ENCODE data around the gene CDC42BPA. TPM values are rescaled to one million over a fixed set of nuclear protein-coding genes. Genes with fewer than 3 reads are reported as not detected.
A peak's percentile ranks its signal among the peaks of the same experiment; 100 is the strongest.
"Not testable (repeated sequence)": the region's sequence is repeated elsewhere in the genome, so short reads cannot be mapped to it uniquely, and the experiment has no call there.

The CDC42BPA gene
- total and polyA plus RNA-seq, 2 donors (not counting 3 experiments of a cell fraction or from before 2014, with no cell fraction given): 26.1 to 92.6 TPM

DNA sequence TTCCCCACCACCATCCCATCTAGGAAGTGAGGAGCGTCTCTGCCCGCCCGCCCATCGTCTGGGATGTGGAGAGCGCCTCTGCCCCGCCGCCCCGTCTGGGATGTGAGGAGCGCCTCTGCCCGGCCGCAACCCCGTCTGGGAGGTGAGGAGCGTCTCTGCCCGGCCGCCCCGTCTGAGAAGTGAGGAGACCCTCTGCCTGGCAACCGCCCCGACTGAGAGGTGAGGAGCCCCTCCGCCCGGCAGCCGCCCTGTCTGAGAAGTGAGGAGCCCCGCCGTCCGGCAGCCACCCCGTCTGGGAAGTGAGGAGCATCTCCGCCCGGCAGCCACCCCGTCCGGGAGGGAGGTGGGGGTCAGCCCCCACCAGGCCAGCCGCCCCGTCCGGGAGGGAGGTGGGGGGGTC is 185.6 kb downstream of the CDC42BPA start:
- H3K27me3 ChIP-seq (ENCODE audit: control insufficient read depth in 2 of 2, insufficient read depth in 2 of 2, low read length in 2 of 2); H3K4me2 ChIP-seq (ENCODE audit: insufficient read depth, low read length); H3K36me3 ChIP-seq (ENCODE audit: control insufficient read depth in 2 of 2, extremely low read depth in 1 of 2, insufficient read depth in 2 of 2, low read length in 2 of 2); H3K9me1 ChIP-seq (replicated peaks; ENCODE audit: control insufficient read depth, extremely low read depth, insufficient read depth, low read length); DNase-seq (ENCODE audit: low read depth, low spot score); FAIRE-seq; H4K20me1 ChIP-seq (replicated peaks; ENCODE audit: control insufficient read depth, extremely low read depth, insufficient read depth, low read length); dilution Hi-C loops (cut with MboI; ENCODE audit: extremely low pct_ligation_motif_present, low sequenced_read_pairs); BruUV-seq (replicated peaks); POLR2A ChIA-PET; H3K9me3 ChIP-seq (replicated peaks; ENCODE audit: control insufficient read depth, insufficient read depth, low read length); CTCF ChIA-PET; H3K27ac ChIP-seq (ENCODE audit: insufficient read depth, low read depth, low read length); H3K9ac ChIP-seq (replicated peaks; ENCODE audit: extremely low read depth, insufficient read depth, low read length); H3K4me3 ChIP-seq (replicated peaks in 1 of 3; ENCODE audit: insufficient read depth in 1 of 3, low read depth in 1 of 3, low read length in 3 of 3); H2AFZ ChIP-seq (ENCODE audit: low read depth, low read length): not testable (repeated sequence)
- intact Hi-C loops (cut with micrococcal nuclease): loop anchor here (10.0 kb wide), 1 partner anchor 218 kb away; no protein-coding TSS in a partner anchor
- H3K79me2 ChIP-seq (ENCODE audit: control insufficient read depth, insufficient read depth, low read length): peaks cover 17% of the 10 kb centered on the region
- peaks cover 36% of the 10 kb centered on the region for H3K4me1 ChIP-seq (ENCODE audit: control insufficient read depth, extremely low read depth, insufficient read depth, low read length)

DNA sequence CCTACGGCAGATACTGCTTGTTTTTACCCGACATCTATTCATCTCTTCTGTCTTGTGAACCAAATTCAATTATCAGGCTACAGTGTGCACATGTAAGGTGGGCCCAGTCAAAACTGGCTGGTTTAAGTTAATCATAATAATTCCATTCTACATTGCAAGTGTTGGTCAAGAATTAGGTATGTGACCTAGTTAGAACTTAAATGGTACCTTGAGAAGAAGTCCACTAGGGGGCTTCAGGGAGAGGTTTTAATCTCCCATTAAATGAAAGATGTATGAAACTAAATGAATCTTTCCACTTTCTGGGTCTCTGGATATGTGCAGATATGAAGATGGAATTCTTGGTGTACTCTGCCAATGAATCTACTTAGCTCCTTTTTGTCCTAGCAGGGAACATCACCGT is 187.1 kb downstream of the CDC42BPA start:
- no peak for FAIRE-seq
- no peak overlapping the region for H2AFZ ChIP-seq (ENCODE audit: low read depth, low read length)

More for the DNA sequence above, 187.1 kb downstream of the CDC42BPA start:
- Histone ChIP-seq H3K9me1 (replicated peaks; ENCODE audit: control insufficient read depth, extremely low read depth, insufficient read depth, low read length) (no peaks in the 10 kb centered on the region), H3K4me3 (replicated peaks in 1 of 3; ENCODE audit: insufficient read depth in 1 of 3, low read depth in 1 of 3, low read length in 3 of 3) (no peak overlapping the region), H3K9me3 (replicated peaks; ENCODE audit: control insufficient read depth, insufficient read depth, low read length) (no peaks in the 10 kb centered on the region), H4K20me1 (replicated peaks; ENCODE audit: control insufficient read depth, extremely low read depth, insufficient read depth, low read length) (no peaks in the 10 kb centered on the region), H3K36me3 (ENCODE audit: control insufficient read depth in 2 of 2, extremely low read depth in 1 of 2, insufficient read depth in 2 of 2, low read length in 2 of 2) (peaks cover 4 to 7% of the 10 kb centered on the region in 2 experiments), H3K27me3 (ENCODE audit: control insufficient read depth in 2 of 2, insufficient read depth in 2 of 2, low read length in 2 of 2) (no peaks in the 10 kb centered on the region), H3K4me1 (ENCODE audit: control insufficient read depth, extremely low read depth, insufficient read depth, low read length) (peaks cover 23% of the 10 kb centered on the region), H3K4me2 (ENCODE audit: insufficient read depth, low read length) (no peak overlapping the region), H3K9ac (replicated peaks; ENCODE audit: extremely low read depth, insufficient read depth, low read length) (no peak overlapping the region), H3K79me2 (ENCODE audit: control insufficient read depth, insufficient read depth, low read length) (peaks cover 13% of the 10 kb centered on the region), H3K27ac (ENCODE audit: insufficient read depth, low read depth, low read length) (no peak overlapping the region)
- dilution Hi-C loops (cut with MboI; ENCODE audit: extremely low pct_ligation_motif_present, low sequenced_read_pairs): no loop called here
- ChIA-PET CTCF (interaction anchor here (1.0 kb wide), 1 partner anchor 309 kb away, joined by 5 read pairs; no protein-coding TSS in a partner anchor), POLR2A (no interaction called here)
- BruUV-seq (replicated peaks): no TSS peak
- peak; percentile 51 for DNase-seq (ENCODE audit: low read depth, low spot score)
- intact Hi-C loops (cut with micrococcal nuclease): loop anchor here (1.0 to 10.0 kb wide), 2 partner anchors 216 to 306 kb away; no protein-coding TSS in a partner anchor
- TF ChIP-seq, protein P1, sequence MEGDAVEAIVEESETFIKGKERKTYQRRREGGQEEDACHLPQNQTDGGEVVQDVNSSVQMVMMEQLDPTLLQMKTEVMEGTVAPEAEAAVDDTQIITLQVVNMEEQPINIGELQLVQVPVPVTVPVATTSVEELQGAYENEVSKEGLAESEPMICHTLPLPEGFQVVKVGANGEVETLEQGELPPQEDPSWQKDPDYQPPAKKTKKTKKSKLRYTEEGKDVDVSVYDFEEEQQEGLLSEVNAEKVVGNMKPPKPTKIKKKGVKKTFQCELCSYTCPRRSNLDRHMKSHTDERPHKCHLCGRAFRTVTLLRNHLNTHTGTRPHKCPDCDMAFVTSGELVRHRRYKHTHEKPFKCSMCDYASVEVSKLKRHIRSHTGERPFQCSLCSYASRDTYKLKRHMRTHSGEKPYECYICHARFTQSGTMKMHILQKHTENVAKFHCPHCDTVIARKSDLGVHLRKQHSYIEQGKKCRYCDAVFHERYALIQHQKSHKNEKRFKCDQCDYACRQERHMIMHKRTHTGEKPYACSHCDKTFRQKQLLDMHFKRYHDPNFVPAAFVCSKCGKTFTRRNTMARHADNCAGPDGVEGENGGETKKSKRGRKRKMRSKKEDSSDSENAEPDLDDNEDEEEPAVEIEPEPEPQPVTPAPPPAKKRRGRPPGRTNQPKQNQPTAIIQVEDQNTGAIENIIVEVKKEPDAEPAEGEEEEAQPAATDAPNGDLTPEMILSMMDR (IDR thresholded peaks at IDR 0.05; ENCODE audit: extremely low read depth in 1 of 2, insufficient read depth in 1 of 2, low read depth in 1 of 2, low read length in 2 of 2): peak; percentile 37 to 43
- TF ChIP-seq EZH2 (IDR thresholded peaks at IDR 0.05; ENCODE audit: borderline replicate concordance, low read depth, low read length, severe bottlenecking) (no peak), POLR2A (IDR thresholded peaks at IDR 0.05; ENCODE audit: low read depth, low read length) (no peak)

Data from endothelial cell of umbilical vein (primary cell).